Gastroesophageal sphincter (tissue), 3 donors: Measurements from ENCODE around the gene PRND.

Experiments used
- CTCF ChIP-seq, 4 experiments: fragments of 200-600 bp in 2 of 4; fragments of 450-650 bp in 2 of 4; sonication (generic) in 1 of 4; IDR thresholded peaks; one replicate each; pipeline ENCODE4 v1.5.1; 2017 to 2019; ENCODE audit warnings: antibody characterized with exemption in 4 of 4, mild to moderate bottlenecking in 2 of 4, moderate library complexity in 2 of 4
- POLR2AphosphoS5 ChIP-seq: sonication (generic); formaldehyde crosslinking; IDR thresholded peaks from one replicate; pipeline ENCODE4 v1.6.1; 2017; ENCODE audit warnings: antibody characterized with exemption

DNA sequence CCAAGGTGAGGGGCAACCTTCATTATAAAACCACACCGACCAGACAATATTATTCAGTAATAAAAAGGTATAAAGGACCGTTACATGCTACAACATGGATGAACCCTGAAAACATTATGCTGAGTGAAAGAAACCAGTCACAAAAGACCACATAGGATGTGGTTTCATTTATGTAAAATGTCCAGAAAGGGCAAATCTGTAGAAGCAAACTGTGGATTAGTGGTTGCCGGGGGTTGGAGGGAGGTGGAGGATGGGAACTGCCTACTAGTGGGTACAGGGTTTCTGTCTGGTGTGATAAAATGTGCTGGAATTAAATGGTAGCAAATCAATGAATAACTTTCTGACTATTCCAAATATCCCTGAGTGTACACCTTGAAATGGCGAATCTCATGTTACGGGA lies 10.2 kb upstream of the PRND start:
- TF ChIP-seq CTCF (IDR thresholded peaks at IDR 0.05): no peak
- TF ChIP-seq POLR2AphosphoS5: no peak
